Activated CD4-positive, CD25-positive, alpha-beta regulatory T cell treated with anti-CD3 and anti-CD28 coated beads, Interleukin-2, amount 50 U/mL, for 16 hours (primary cell): ENCODE results near the gene PIEZO1.

Experiments used
- DNase-seq: peaks from one replicate; pipeline ENCODE4 v3.0.0-alpha.2; 2020; ENCODE audit warnings: low read depth, low spot score

The PIEZO1 gene

GRCh38 chr16:88667461-88667860 lies 117.6 kb downstream of the PIEZO1 start:
- no peak for DNase-seq

- no peak for DNase-seq
Measured at GRCh38 chr16:88665570-88665969, 119.5 kb downstream of the PIEZO1 start.
